Fibroblast of skin of right biceps (primary cell): ENCODE data around the gene GID8.

Source experiments
- DNase-seq: peaks from one replicate; pipeline ENCODE4 v3.0.0-alpha.2; 2013

Gene GID8

GRCh38 chr20:62945771-62946339 is 7.9 kb downstream of the GID8 start:
- no peak for DNase-seq

- DNase-seq, result no peak
Measured at GRCh38 chr20:62946918-62947317, 9.0 kb downstream of the GID8 start.

GRCh38 chr20:62947532-62948300 is 9.8 kb downstream of the GID8 start:
- DNase-seq, result no peak

- no peak for DNase-seq
Measured at GRCh38 chr20:62949153-62949821, 11.3 kb downstream of the GID8 start.

- DNase-seq, result no peak
Measured at GRCh38 chr20:62949962-62950361, 12.0 kb downstream of the GID8 start.

GRCh38 chr20:62950741-62951140 is 12.8 kb downstream of the GID8 start:
- DNase-seq, result no peak

GRCh38 chr20:62951143-62951895 is 13.4 kb downstream of the GID8 start:
- no peak for DNase-seq

- no peak for DNase-seq
Measured at GRCh38 chr20:62951896-62952372, 14.0 kb downstream of the GID8 start.

- DNase-seq, result peak; percentile 35
Measured at GRCh38 chr20:62952373-62952967, 14.5 kb downstream of the GID8 start, which contains the start of gene SLC17A9. Gene SLC17A9, plus strand, starts transcription at chr20:62952709. Its CDS starts 122 bp downstream, at chr20:62952831.

GRCh38 chr20:62952968-62953838 is 15.3 kb downstream of the GID8 start:
- DNase-seq, result no peak

- DNase-seq, result peak; percentile 51
Measured at GRCh38 chr20:62953839-62954703, 16.1 kb downstream of the GID8 start.

GRCh38 chr20:62955519-62956386 is 17.8 kb downstream of the GID8 start:
- no peak for DNase-seq

- DNase-seq, result no peak
Measured at GRCh38 chr20:62956387-62957135, 18.6 kb downstream of the GID8 start.

- DNase-seq, result no peak
Measured at GRCh38 chr20:62957136-62958117, 19.5 kb downstream of the GID8 start.

GRCh38 chr20:62958388-62959100 is 20.6 kb downstream of the GID8 start:
- no peak for DNase-seq

- no peak for DNase-seq
Measured at GRCh38 chr20:62959101-62959971, 21.4 kb downstream of the GID8 start.
